ENCODE results near the gene ST3GAL3.

ST3GAL3 gene

GRCh38 chr1:43673261-43673660 is 34.1 kb upstream of the ST3GAL3 start:
- no peaks in the 10 kb centered on the region for H3K4me1 ChIP-seq (ENCODE audit: control insufficient read depth in 1 of 2, insufficient read depth in 2 of 2, low read length in 2 of 2)
- no peak overlapping the region for H3K27ac ChIP-seq (ENCODE audit: low read depth, low read length)
- H3K4me3 ChIP-seq (ENCODE audit: low read depth in 1 of 2, low read length in 2 of 2) = no peak overlapping the region
- H3K9me3 ChIP-seq (ENCODE audit: control insufficient read depth in 1 of 2, low read length in 2 of 2) = no peaks in the 10 kb centered on the region
- no peak overlapping the region for H3K9ac ChIP-seq (ENCODE audit: low read depth in 1 of 2, low read length in 2 of 2)
- no peaks in the 10 kb centered on the region for H3K27me3 ChIP-seq (ENCODE audit: control insufficient read depth in 1 of 2, insufficient read depth in 2 of 2, low read length in 2 of 2)
- peaks cover 42 to 82% of the 10 kb centered on the region in 2 donors for H3K36me3 ChIP-seq (ENCODE audit: control insufficient read depth in 1 of 2, insufficient read depth in 2 of 2, low read length in 2 of 2)

DNA sequence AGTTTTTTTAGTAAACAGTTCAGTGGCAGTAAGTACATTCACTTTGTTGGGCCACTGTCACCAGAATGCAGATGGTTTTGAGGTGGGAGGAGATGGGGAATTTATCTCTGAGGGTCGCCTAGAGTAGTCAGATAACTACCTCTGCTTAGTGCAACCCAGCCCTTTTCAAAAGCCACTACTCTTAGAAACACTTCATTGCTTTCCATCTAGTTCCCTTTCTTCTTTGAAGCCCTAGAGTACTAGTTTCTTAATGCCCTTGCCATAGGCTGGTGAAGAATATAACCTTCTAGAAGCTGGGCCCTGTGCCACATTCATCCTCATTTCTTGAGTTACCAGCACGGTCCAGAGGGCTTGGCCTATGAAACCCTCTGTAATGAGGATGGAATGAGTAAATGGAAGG is 28.4 kb upstream of the ST3GAL3 start:
- no peaks in the 10 kb centered on the region for H3K27me3 ChIP-seq (ENCODE audit: control insufficient read depth in 1 of 2, insufficient read depth in 2 of 2, low read length in 2 of 2)
- H3K9me3 ChIP-seq (ENCODE audit: control insufficient read depth in 1 of 2, low read length in 2 of 2) = no peaks in the 10 kb centered on the region
- H3K4me1 ChIP-seq (ENCODE audit: control insufficient read depth in 1 of 2, insufficient read depth in 2 of 2, low read length in 2 of 2) = no peaks in the 10 kb centered on the region
- H3K27ac ChIP-seq (ENCODE audit: low read depth, low read length) = no peak overlapping the region
- peaks cover 51 to 83% of the 10 kb centered on the region in 2 donors for H3K36me3 ChIP-seq (ENCODE audit: control insufficient read depth in 1 of 2, insufficient read depth in 2 of 2, low read length in 2 of 2)
- H3K4me3 ChIP-seq (ENCODE audit: low read depth in 1 of 2, low read length in 2 of 2) = no peak overlapping the region
- no peak overlapping the region for H3K9ac ChIP-seq (ENCODE audit: low read depth in 1 of 2, low read length in 2 of 2)

GRCh38 chr1:43683560-43683959 is 23.8 kb upstream of the ST3GAL3 start:
- H3K4me3 ChIP-seq (ENCODE audit: low read depth in 1 of 2, low read length in 2 of 2) = no peak overlapping the region
- H3K9me3 ChIP-seq (ENCODE audit: control insufficient read depth in 1 of 2, low read length in 2 of 2) = no peaks in the 10 kb centered on the region
- no peak overlapping the region for H3K9ac ChIP-seq (ENCODE audit: low read depth in 1 of 2, low read length in 2 of 2)
- peaks cover 73 to 95% of the 10 kb centered on the region in 2 donors for H3K36me3 ChIP-seq (ENCODE audit: control insufficient read depth in 1 of 2, insufficient read depth in 2 of 2, low read length in 2 of 2)
- no peak overlapping the region for H3K27ac ChIP-seq (ENCODE audit: low read depth, low read length)
- no peaks in the 10 kb centered on the region for H3K27me3 ChIP-seq (ENCODE audit: control insufficient read depth in 1 of 2, insufficient read depth in 2 of 2, low read length in 2 of 2)
- H3K4me1 ChIP-seq (ENCODE audit: control insufficient read depth in 1 of 2, insufficient read depth in 2 of 2, low read length in 2 of 2) = peaks cover 0 to 9% of the 10 kb centered on the region in 2 donors

DNA sequence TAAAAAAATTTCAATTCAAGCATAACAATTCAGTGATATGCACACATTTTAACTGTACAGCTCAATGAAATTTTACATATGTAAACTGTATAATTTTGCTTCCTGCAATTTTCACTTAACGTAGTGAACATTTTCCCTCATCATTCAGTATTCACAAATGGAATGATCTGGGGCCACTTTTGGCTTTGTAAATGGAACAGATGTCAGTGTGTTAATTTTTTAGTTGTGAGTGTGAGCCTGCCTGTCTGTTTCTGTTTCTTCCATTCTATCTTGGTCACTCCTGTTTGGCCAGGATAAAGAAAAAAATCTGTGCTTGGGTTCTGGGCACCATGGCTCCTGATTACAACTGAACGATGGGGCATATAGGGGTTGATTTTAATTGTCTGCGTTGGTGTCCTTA is 20.5 kb upstream of the ST3GAL3 start:
- Histone ChIP-seq H3K27ac (ENCODE audit: low read depth, low read length) (no peak overlapping the region), H3K27me3 (ENCODE audit: control insufficient read depth in 1 of 2, insufficient read depth in 2 of 2, low read length in 2 of 2) (no peaks in the 10 kb centered on the region), H3K9me3 (ENCODE audit: control insufficient read depth in 1 of 2, low read length in 2 of 2) (no peaks in the 10 kb centered on the region), H3K4me1 (ENCODE audit: control insufficient read depth in 1 of 2, insufficient read depth in 2 of 2, low read length in 2 of 2) (peaks cover 0 to 9% of the 10 kb centered on the region in 2 donors), H3K36me3 (ENCODE audit: control insufficient read depth in 1 of 2, insufficient read depth in 2 of 2, low read length in 2 of 2) (peaks cover 78 to 96% of the 10 kb centered on the region in 2 donors), H3K4me3 (ENCODE audit: low read depth in 1 of 2, low read length in 2 of 2) (no peak overlapping the region), H3K9ac (ENCODE audit: low read depth in 1 of 2, low read length in 2 of 2) (no peak overlapping the region)

DNA sequence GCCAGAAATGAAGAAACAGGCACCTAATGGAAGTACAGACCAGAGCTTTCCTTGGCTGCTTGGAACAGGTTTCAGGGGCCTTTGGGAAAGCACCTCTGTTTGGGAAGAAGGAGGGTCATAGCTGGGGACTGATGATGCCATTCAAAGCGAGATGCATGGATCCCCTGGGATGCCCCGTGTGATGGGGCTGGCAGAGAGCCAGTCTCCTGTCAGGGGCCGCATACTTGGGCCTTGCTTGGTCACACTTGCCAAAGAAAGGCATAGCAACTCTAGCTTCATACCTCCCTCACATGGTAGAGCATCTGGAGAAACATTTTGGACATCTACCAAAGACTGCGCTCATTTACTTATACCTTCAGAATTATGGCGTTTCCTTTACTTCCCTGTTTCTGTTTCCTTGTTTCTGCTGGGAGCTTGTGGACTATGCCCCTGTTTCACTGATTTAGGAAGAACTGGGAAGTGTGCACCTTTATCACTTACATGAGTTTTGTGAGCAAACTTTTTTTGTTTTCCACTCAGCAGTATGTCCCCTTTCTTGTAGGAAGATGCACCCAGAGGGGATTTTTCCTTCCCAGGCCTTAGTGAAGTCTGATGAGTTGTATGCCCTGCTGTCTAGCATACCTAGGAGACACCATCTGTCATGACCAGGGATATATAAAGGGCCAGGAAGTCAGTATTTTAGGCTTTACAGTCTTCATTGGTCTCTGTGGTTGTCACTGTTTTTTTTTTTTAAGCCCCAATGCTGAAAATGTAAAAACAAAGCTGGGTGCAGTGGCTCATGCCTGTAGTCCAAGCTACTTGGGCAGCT is 19.8 kb upstream of the ST3GAL3 start:
- Histone ChIP-seq H3K36me3 (ENCODE audit: control insufficient read depth in 1 of 2, insufficient read depth in 2 of 2, low read length in 2 of 2) (peaks cover 83 to 96% of the 10 kb centered on the region in 2 donors), H3K4me1 (ENCODE audit: control insufficient read depth in 1 of 2, insufficient read depth in 2 of 2, low read length in 2 of 2) (peaks cover 0 to 9% of the 10 kb centered on the region in 2 donors), H3K27me3 (ENCODE audit: control insufficient read depth in 1 of 2, insufficient read depth in 2 of 2, low read length in 2 of 2) (no peaks in the 10 kb centered on the region), H3K9me3 (ENCODE audit: control insufficient read depth in 1 of 2, low read length in 2 of 2) (no peaks in the 10 kb centered on the region), H3K4me3 (ENCODE audit: low read depth in 1 of 2, low read length in 2 of 2) (no peak overlapping the region), H3K27ac (ENCODE audit: low read depth, low read length) (no peak overlapping the region), H3K9ac (ENCODE audit: low read depth in 1 of 2, low read length in 2 of 2) (no peak overlapping the region)

DNA sequence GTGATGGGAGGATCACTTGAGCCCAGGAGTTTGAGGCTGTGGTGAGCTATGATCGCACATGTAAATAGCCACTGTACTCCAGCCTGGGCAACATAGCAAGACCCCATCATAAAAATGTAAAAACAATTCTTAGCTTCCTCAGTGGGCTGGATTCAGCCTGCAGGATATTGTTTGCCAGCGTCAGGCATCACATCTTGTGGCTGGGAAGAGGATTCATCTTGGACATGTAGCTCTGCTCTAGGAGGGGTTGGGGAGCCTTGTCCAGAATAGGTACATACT is 19.3 kb upstream of the ST3GAL3 start:
- Histone ChIP-seq H3K9me3 (ENCODE audit: control insufficient read depth in 1 of 2, low read length in 2 of 2) (no peaks in the 10 kb centered on the region), H3K36me3 (ENCODE audit: control insufficient read depth in 1 of 2, insufficient read depth in 2 of 2, low read length in 2 of 2) (peaks cover 83 to 96% of the 10 kb centered on the region in 2 donors)

DNA sequence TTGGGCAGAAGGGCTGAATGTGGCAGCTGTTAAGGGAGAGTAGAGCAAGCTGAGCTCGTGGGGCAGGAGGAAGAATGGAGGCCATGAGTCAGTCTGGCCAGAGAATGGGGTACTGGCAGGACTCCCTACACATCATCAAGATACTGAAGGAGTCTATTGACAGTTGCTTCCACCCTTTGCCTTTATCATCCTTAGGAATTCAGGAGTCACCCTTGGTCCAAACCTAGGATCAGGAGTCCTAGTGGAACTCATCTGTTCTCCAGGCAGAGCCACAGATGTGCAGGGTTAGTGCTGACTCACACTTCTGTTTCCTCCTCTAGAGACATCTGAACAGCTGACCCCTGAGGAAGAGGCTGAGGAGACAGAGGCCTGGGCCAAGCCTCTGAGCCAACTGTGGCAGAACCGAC is 18.7 kb upstream of the ST3GAL3 start:
- Histone ChIP-seq H3K27ac (ENCODE audit: low read depth, low read length) (no peak overlapping the region), H3K27me3 (ENCODE audit: control insufficient read depth in 1 of 2, insufficient read depth in 2 of 2, low read length in 2 of 2) (no peaks in the 10 kb centered on the region), H3K36me3 (ENCODE audit: control insufficient read depth in 1 of 2, insufficient read depth in 2 of 2, low read length in 2 of 2) (peaks cover 82 to 96% of the 10 kb centered on the region in 2 donors), H3K9ac (ENCODE audit: low read depth in 1 of 2, low read length in 2 of 2) (no peak overlapping the region), H3K9me3 (ENCODE audit: control insufficient read depth in 1 of 2, low read length in 2 of 2) (no peaks in the 10 kb centered on the region), H3K4me1 (ENCODE audit: control insufficient read depth in 1 of 2, insufficient read depth in 2 of 2, low read length in 2 of 2) (peaks cover 0 to 9% of the 10 kb centered on the region in 2 donors), H3K4me3 (ENCODE audit: low read depth in 1 of 2, low read length in 2 of 2) (no peak overlapping the region)

More for the DNA sequence above, 19.3 kb upstream of the ST3GAL3 start:
- Histone ChIP-seq H3K27ac (ENCODE audit: low read depth, low read length) (no peak overlapping the region), H3K4me1 (ENCODE audit: control insufficient read depth in 1 of 2, insufficient read depth in 2 of 2, low read length in 2 of 2) (peaks cover 0 to 9% of the 10 kb centered on the region in 2 donors), H3K9ac (ENCODE audit: low read depth in 1 of 2, low read length in 2 of 2) (no peak overlapping the region), H3K4me3 (ENCODE audit: low read depth in 1 of 2, low read length in 2 of 2) (no peak overlapping the region), H3K27me3 (ENCODE audit: control insufficient read depth in 1 of 2, insufficient read depth in 2 of 2, low read length in 2 of 2) (no peaks in the 10 kb centered on the region)

- Histone ChIP-seq H3K9ac (ENCODE audit: low read depth in 1 of 2, low read length in 2 of 2) (no peak overlapping the region), H3K27me3 (ENCODE audit: control insufficient read depth in 1 of 2, insufficient read depth in 2 of 2, low read length in 2 of 2) (no peaks in the 10 kb centered on the region), H3K4me3 (ENCODE audit: low read depth in 1 of 2, low read length in 2 of 2) (no peak overlapping the region), H3K4me1 (ENCODE audit: control insufficient read depth in 1 of 2, insufficient read depth in 2 of 2, low read length in 2 of 2) (peaks cover 0 to 9% of the 10 kb centered on the region in 2 donors), H3K9me3 (ENCODE audit: control insufficient read depth in 1 of 2, low read length in 2 of 2) (no peaks in the 10 kb centered on the region), H3K27ac (ENCODE audit: low read depth, low read length) (no peak overlapping the region), H3K36me3 (ENCODE audit: control insufficient read depth in 1 of 2, insufficient read depth in 2 of 2, low read length in 2 of 2) (peaks cover 83 to 95% of the 10 kb centered on the region in 2 donors)
Observed at GRCh38 chr1:43689289-43689688, 18.0 kb upstream of the ST3GAL3 start.

- Histone ChIP-seq H3K27me3 (ENCODE audit: control insufficient read depth in 1 of 2, insufficient read depth in 2 of 2, low read length in 2 of 2) (no peaks in the 10 kb centered on the region), H3K9ac (ENCODE audit: low read depth in 1 of 2, low read length in 2 of 2) (no peak overlapping the region), H3K4me1 (ENCODE audit: control insufficient read depth in 1 of 2, insufficient read depth in 2 of 2, low read length in 2 of 2) (peaks cover 0 to 4% of the 10 kb centered on the region in 2 donors), H3K9me3 (ENCODE audit: control insufficient read depth in 1 of 2, low read length in 2 of 2) (no peaks in the 10 kb centered on the region), H3K27ac (ENCODE audit: low read depth, low read length) (no peak overlapping the region), H3K36me3 (ENCODE audit: control insufficient read depth in 1 of 2, insufficient read depth in 2 of 2, low read length in 2 of 2) (peaks cover 94 to 99% of the 10 kb centered on the region in 2 donors), H3K4me3 (ENCODE audit: low read depth in 1 of 2, low read length in 2 of 2) (no peak overlapping the region)
Observed at GRCh38 chr1:43691871-43692815, 15.2 kb upstream of the ST3GAL3 start.

DNA sequence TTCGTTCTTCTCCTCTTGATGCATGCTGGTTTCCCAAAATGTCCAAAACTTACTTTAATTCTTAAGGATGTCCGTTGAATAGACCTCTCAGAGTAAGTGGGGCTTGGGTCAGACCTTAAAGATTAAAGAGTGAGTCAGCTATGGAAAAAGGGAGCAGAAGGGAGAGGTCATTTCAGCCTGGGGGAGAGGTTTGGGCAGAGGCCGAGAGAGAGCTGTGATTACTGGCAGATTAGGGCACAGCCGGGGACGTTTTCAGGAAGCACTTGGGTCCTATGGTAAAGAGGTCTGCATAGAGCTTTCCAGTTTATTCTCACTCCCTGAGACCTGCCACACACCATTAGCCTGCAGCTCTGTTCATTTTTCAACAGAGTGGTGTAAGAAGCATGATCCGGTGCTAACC is 14.0 kb upstream of the ST3GAL3 start:
- Histone ChIP-seq H3K36me3 (ENCODE audit: control insufficient read depth in 1 of 2, insufficient read depth in 2 of 2, low read length in 2 of 2) (peaks cover 94 to 99% of the 10 kb centered on the region in 2 donors), H3K4me1 (ENCODE audit: control insufficient read depth in 1 of 2, insufficient read depth in 2 of 2, low read length in 2 of 2) (no peaks in the 10 kb centered on the region)

More for the DNA sequence above, 14.0 kb upstream of the ST3GAL3 start:
- H3K9ac ChIP-seq (ENCODE audit: low read depth in 1 of 2, low read length in 2 of 2) = no peak overlapping the region
- no peaks in the 10 kb centered on the region for H3K27me3 ChIP-seq (ENCODE audit: control insufficient read depth in 1 of 2, insufficient read depth in 2 of 2, low read length in 2 of 2)
- no peak overlapping the region for H3K27ac ChIP-seq (ENCODE audit: low read depth, low read length)
- H3K9me3 ChIP-seq (ENCODE audit: control insufficient read depth in 1 of 2, low read length in 2 of 2) = no peaks in the 10 kb centered on the region
- H3K4me3 ChIP-seq (ENCODE audit: low read depth in 1 of 2, low read length in 2 of 2) = no peak overlapping the region
